Small intestine (tissue), 7 donors: ENCODE results near the gene ADAT1. TPM values are rescaled to one million over a fixed set of nuclear protein-coding genes. Genes with fewer than 3 reads are reported as not detected.

Experiments used
- DNase-seq, 2 donors: peaks; one replicate each; pipeline versions ENCODE4 v3.0.0 to v3.0.0-alpha.2; 2013
- FAIRE-seq: peaks from 2 replicates; lab custom pipeline; 2012; peaks lifted over from hg19 to GRCh38; lab: Jason Lieb, UNC
- H3K27ac ChIP-seq, 3 donors: one replicate each; pipeline ENCODE4 v1.5.1; 2013; ENCODE audit warnings: low read length in 2 of 3, mild to moderate bottlenecking in 2 of 3, control low read depth in 1 of 3, inconsistent platforms in 1 of 3, low read depth in 1 of 3, moderate library complexity in 1 of 3
- H3K27me3 ChIP-seq, 3 donors: one replicate each; pipeline ENCODE4 v1.6.1; 2013; ENCODE audit warnings: low read length in 3 of 3, inconsistent platforms in 1 of 3; ENCODE audit not compliant: control insufficient read depth in 3 of 3, insufficient read depth in 3 of 3
- H3K36me3 ChIP-seq, 3 donors: one replicate each; pipeline ENCODE4 v1.6.1; 2013; ENCODE audit warnings: low read length in 3 of 3, inconsistent platforms in 1 of 3, low read depth in 1 of 3, mild to moderate bottlenecking in 1 of 3, moderate library complexity in 1 of 3; ENCODE audit not compliant: control insufficient read depth in 3 of 3, insufficient read depth in 2 of 3
- H3K4me1 ChIP-seq, 3 donors: one replicate each; pipeline ENCODE4 v1.6.1; 2013; ENCODE audit warnings: low read length in 2 of 3, inconsistent platforms in 1 of 3, low read depth in 1 of 3, mild to moderate bottlenecking in 1 of 3, moderate library complexity in 1 of 3; ENCODE audit not compliant: control insufficient read depth in 3 of 3, insufficient read depth in 2 of 3
- H3K4me3 ChIP-seq, 3 donors: one replicate each; pipeline ENCODE4 v1.5.1; 2013; ENCODE audit warnings: low read length in 3 of 3, control low read depth in 1 of 3, inconsistent platforms in 1 of 3, low read depth in 1 of 3, mild to moderate bottlenecking in 1 of 3, moderate library complexity in 1 of 3
- H3K9me3 ChIP-seq, 2 donors: one replicate each; pipeline ENCODE4 v1.6.1; 2013; ENCODE audit warnings: low read depth in 1 of 2, low read length in 1 of 2; ENCODE audit not compliant: control insufficient read depth in 2 of 2, insufficient read depth in 1 of 2
- WGBS, 3 donors: extraction: QIAGEN DNeasy Blood & Tissue Kit; methylation state at CpG; one replicate each; pipeline ENCODE4 v1.1.7; 2013; 5-methylcytosine and 5-hydroxymethylcytosine counted together
- polyA plus RNA-seq, 4 donors: library from polyadenylated mRNA; stranded (reverse) in 3 of 4; unstranded in 1 of 4; fragments of 200-250 nt in 3 of 4; fragments of 120-200 nt in 1 of 4; gene quantifications; one replicate each; pipeline versions ENCODE4 v1.2.1 to v1.2.3, GENCODE V29; 2013
- donor health status: healthy with polysubstance abuse.
- donor health status: control.
- donor health status: control.
- donor health status: Bipolar disorder and iron deficiency.
- donor health status: healthy.

ADAT1 gene
- polyA plus RNA-seq, 4 donors: 7.0 to 27.4 (median 18.4) TPM

GRCh38 chr16:75552951-75553350 is 70.1 kb downstream of the ADAT1 start:
- Histone ChIP-seq H3K27me3 (no peaks in the 10 kb centered on the region), H3K27ac (no peak overlapping the region), H3K4me3 (no peak overlapping the region), H3K36me3 (no peaks in the 10 kb centered on the region), H3K4me1 (peaks cover 0 to 6% (median 0%) of the 10 kb centered on the region in 3 donors), H3K9me3 (no peaks in the 10 kb centered on the region)
- FAIRE-seq (no peak), DNase-seq (no peak)
- 52 to 60% (median 59%) methylated on average over 2 of the region's 2 CpGs for WGBS, 3 donors

DNA sequence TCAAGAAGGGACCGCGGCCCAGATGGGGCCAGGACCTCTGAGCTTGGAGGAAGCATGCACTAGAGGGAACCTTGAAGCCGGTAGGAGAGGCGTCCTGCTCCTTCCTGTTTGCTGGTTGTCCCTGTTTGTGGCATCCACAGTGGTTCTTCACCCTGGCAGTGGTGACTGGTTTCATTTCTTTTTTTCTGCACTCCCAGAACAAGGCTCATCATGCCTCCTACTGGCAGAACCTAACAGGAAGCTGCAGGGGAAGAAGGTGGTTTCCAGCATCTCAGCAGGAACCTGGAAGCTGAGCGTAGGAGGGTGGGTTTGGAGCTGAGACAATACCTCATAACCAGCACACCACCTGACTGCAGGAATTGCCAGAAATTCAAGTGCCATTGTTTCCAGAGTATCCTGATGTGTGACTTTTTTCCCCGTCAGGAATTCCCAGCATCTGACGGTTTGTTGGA is 72.8 kb downstream of the ADAT1 start:
- H3K4me1 ChIP-seq: no peaks in the 10 kb centered on the region
- H3K27ac ChIP-seq: peak overlapping the region in 1 of 3 donors; percentile 61
- no peak overlapping the region for H3K4me3 ChIP-seq
- H3K36me3 ChIP-seq: no peaks in the 10 kb centered on the region
- 28 to 59% (median 41%) methylated on average over 7 of the region's 7 CpGs for WGBS, 3 donors
- DNase-seq (peak; percentile 78 to 90), FAIRE-seq (no peak)
- no peaks in the 10 kb centered on the region for H3K27me3 ChIP-seq
- no peaks in the 10 kb centered on the region for H3K9me3 ChIP-seq

Other genes with a start within 250 kb of the ADAT1 start
- 100 to 1,000 TPM; 108 to 390 (median 236) TPM for gene CFDP1, start 189.8 kb downstream of the ADAT1 start, polyA plus RNA-seq
- 10 to 100 TPM in 3 of 4 donors, 1 to 10 TPM in 1; 9.6 to 50.9 (median 15.5) TPM for gene TMEM170A, start 158.6 kb downstream of the ADAT1 start, polyA plus RNA-seq
- 10 to 100 TPM in 1 of 4 donors, 1 to 10 TPM in 3; 1.0 to 10.1 (median 5.0) TPM for gene CHST6, start 127.8 kb downstream of the ADAT1 start, polyA plus RNA-seq
- 10 to 100 TPM; 21.2 to 37.7 (median 27.5) TPM for gene CHST5, start 87.2 kb downstream of the ADAT1 start, polyA plus RNA-seq
- 1 to 10 TPM; 1.4 to 6.2 (median 3.8) TPM for gene TMEM231, start 67.0 kb downstream of the ADAT1 start, polyA plus RNA-seq
- gene GABARAPL2, start 56.9 kb downstream of the ADAT1 start, polyA plus RNA-seq: 100 to 1,000 TPM; 130 to 182 (median 140) TPM
- gene KARS1, start 24.4 kb upstream of the ADAT1 start, polyA plus RNA-seq: 100 to 1,000 TPM in 1 of 4 donors, 10 to 100 TPM in 3; 81.2 to 124 (median 90.3) TPM
- gene TERF2IP, start 24.5 kb upstream of the ADAT1 start, polyA plus RNA-seq: 10 to 100 TPM; 28.6 to 44.0 (median 32.9) TPM
- gene CPHXL2, start 53.7 kb upstream of the ADAT1 start, polyA plus RNA-seq: under 1 TPM in 1 of 4 donors, not detected in 3; 0.03 TPM
- not detected for gene DUXB, start 78.2 kb upstream of the ADAT1 start, polyA plus RNA-seq
- gene CPHXL, start 103.2 kb upstream of the ADAT1 start, polyA plus RNA-seq: not detected